Smooth muscle cell (in vitro differentiated cells): ENCODE results near the gene TM6SF1. TPM values are rescaled to one million over a fixed set of nuclear protein-coding genes. Genes with fewer than 3 reads are reported as not detected.
"Not testable (repeated sequence)": the region's sequence is repeated elsewhere in the genome, so short reads cannot be mapped to it uniquely, and the experiment has no call there.

Source experiments
- DNase-seq: peaks from one replicate; lab custom pipeline; 2025; ENCODE audit not compliant: unreplicated experiment; lab: John Stamatoyannopoulos, UW
- H2AFZ ChIP-seq: fragments of 200-600 bp; sonication (generic); 2 replicates; pipeline ENCODE4 v1.6.0; 2016; ENCODE audit warnings: antibody characterized with exemption, low read depth, mild to moderate bottlenecking
- H3F3A ChIP-seq: fragments of 200-600 bp; sonication (generic); 2 replicates; pipeline ENCODE4 v1.6.0; 2017; ENCODE audit warnings: antibody characterized with exemption, low read depth
- H3K27ac ChIP-seq: fragments of 200-600 bp; sonication (generic); 2 replicates; pipeline ENCODE4 v1.5.1; 2016; ENCODE audit warnings: low read depth, mild to moderate bottlenecking
- H3K27me3 ChIP-seq: fragments of 200-600 bp; sonication (generic); 2 replicates; pipeline ENCODE4 v1.6.1; 2016; ENCODE audit warnings: low read depth, mild to moderate bottlenecking
- H3K36me3 ChIP-seq: fragments of 200-600 bp; sonication (generic); 2 replicates; pipeline ENCODE4 v1.5.1; 2016; ENCODE audit warnings: low read depth
- H3K4me1 ChIP-seq: fragments of 200-600 bp; sonication (generic); 2 replicates; pipeline ENCODE4 v1.5.1; 2016; ENCODE audit warnings: low read depth
- H3K4me2 ChIP-seq: fragments of 200-600 bp; sonication (generic); 2 replicates; pipeline ENCODE4 v1.6.0; 2016; ENCODE audit warnings: mild to moderate bottlenecking
- H3K4me3 ChIP-seq: fragments of 200-600 bp; sonication (generic); 2 replicates; pipeline ENCODE4 v1.5.1; 2016; ENCODE audit warnings: mild to moderate bottlenecking
- H3K79me2 ChIP-seq: fragments of 200-600 bp; sonication (generic); 2 replicates; pipeline ENCODE4 v1.6.0; 2016; ENCODE audit warnings: low read depth, mild to moderate bottlenecking
- H3K9ac ChIP-seq: fragments of 200-600 bp; sonication (generic); 2 replicates; pipeline ENCODE4 v1.6.0; 2016; ENCODE audit warnings: low read depth
- H3K9me3 ChIP-seq: fragments of 200-600 bp; sonication (generic); replicated peaks from 2 replicates; pipeline ENCODE4 v1.5.1; 2016; ENCODE audit warnings: low read depth
- H4K20me1 ChIP-seq: fragments of 200-600 bp; sonication (generic); 2 replicates; pipeline ENCODE4 v1.6.0; 2016; ENCODE audit warnings: low read depth
- CTCF ChIP-seq: fragments of 200-600 bp; sonication (generic); IDR thresholded peaks from 2 replicates; pipeline ENCODE4 v1.5.1; 2017; ENCODE audit warnings: borderline replicate concordance, mild to moderate bottlenecking, antibody characterized with exemption; ENCODE audit not compliant: insufficient read depth, poor library complexity, severe bottlenecking
- WGBS: methylation state at CpG from one replicate; pipeline ENCODE4 v1.1.7; 2016; ENCODE audit warnings: low lambda C conversion rate; 5-methylcytosine and 5-hydroxymethylcytosine counted together
- polyA plus RNA-seq: library from polyadenylated mRNA; unstranded; fragments of >200 nt; fragmentation: Nextera tagmentation; extraction: Ambion mirVana; gene quantifications from 2 replicates; pipeline ENCODE4 v1.2.1, GENCODE V29; 2016
- total RNA-seq: library from RNA; depleted of rRNA; stranded (reverse); fragments of >200 nt; gene quantifications from 2 replicates; pipeline ENCODE4 v1.2.3, GENCODE V29; 2014

Gene TM6SF1
- total and polyA plus RNA-seq, 2 experiments from 2014 or later, result 1.5 TPM; not detected in 1

DNA sequence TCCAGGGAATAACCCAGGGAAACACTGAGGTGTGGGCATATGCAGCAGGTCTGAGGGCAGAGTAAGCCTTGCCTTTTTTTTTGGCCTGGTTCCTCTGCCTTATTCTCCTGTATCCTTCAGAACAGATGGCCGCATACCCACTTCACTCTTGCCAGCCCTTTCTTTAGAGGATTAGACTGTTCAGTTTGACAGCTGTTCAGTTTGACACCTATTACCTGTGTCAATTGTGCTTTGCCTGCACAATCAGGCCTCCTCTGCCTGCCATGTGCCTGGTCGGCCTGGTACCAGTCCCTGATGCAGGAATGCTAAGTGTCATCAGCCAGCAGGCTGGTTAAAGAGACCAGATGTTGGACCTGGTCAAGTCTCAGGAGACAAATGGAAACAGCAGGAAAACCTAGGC lies 22.3 kb downstream of the TM6SF1 start:
- TF ChIP-seq CTCF, result no peak
- Histone ChIP-seq H3F3A (no peaks in the 10 kb centered on the region), H3K4me1 (no peaks in the 10 kb centered on the region), H2AFZ (no peak overlapping the region), H3K27ac (no peak overlapping the region), H3K79me2 (no peaks in the 10 kb centered on the region), H4K20me1 (no peaks in the 10 kb centered on the region), H3K4me2 (no peak overlapping the region), H3K27me3 (no peaks in the 10 kb centered on the region), H3K9ac (no peak overlapping the region), H3K4me3 (no peak overlapping the region), H3K36me3 (no peaks in the 10 kb centered on the region), H3K9me3 (no peaks in the 10 kb centered on the region)
- 95% methylated on average over 2 of the region's 2 CpGs for WGBS
- DNase-seq, result no peak

DNA sequence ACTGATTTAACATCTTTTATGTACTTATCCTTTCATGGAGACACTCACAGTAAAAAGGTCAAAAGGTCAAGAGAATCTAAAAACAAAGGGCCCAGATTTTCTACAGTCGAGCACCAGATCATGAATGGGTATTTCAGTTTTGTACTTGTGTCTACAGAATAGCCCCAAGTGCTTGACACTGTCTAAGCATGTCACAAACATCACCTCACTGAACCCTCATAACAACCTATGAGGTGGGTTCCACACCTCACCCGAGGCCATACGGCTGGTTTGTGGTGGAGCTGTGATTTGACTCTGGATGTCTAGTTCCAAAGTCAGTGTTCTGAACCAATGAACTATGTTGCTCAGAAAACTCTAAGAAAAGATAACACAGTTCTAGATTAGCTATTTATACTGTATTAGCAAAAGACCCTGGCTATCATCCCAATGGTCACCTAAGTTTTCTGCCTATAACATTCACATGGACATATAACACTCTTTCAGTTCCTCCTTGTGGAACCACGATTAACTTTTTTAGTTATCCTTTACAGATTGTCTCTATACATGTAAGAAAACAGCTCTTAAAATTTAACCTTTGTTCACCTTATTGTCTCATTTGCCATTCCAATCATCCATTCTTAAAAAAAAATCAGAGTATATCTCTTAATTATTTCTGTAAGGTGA lies 25.5 kb downstream of the TM6SF1 start:
- WGBS, result 98% methylated on average over 4 of the region's 4 CpGs
- Histone ChIP-seq H3K79me2 (no peaks in the 10 kb centered on the region), H3K27me3 (no peaks in the 10 kb centered on the region), H3K27ac (no peak overlapping the region), H3K9ac (no peak overlapping the region), H3K4me3 (no peak overlapping the region), H3K36me3 (no peaks in the 10 kb centered on the region), H3K4me2 (no peak overlapping the region), H4K20me1 (no peaks in the 10 kb centered on the region), H3K4me1 (no peaks in the 10 kb centered on the region), H2AFZ (no peak overlapping the region), H3F3A (no peaks in the 10 kb centered on the region), H3K9me3 (no peaks in the 10 kb centered on the region)
- no peak for TF ChIP-seq CTCF
- DNase-seq, result no peak

DNA sequence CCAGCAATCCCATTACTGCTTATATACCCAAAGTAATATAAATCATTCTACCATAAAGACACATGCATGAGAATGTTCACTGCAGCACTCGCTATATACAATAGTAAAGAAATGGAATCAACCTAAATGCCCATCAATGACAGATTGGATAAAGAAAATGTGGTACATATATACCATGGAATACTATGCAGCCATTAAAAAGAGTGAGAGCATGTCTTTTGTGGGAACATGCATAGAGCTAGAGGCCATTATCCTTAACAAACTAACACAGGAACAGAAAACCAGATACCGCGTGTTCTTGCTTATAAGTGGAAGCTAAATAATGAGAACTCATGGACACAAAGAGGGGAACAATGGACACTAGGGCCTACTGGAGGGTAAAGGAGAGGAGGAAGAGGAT lies 34.7 kb downstream of the TM6SF1 start:
- H3K27ac ChIP-seq, H3K27me3 ChIP-seq, H3K4me1 ChIP-seq, DNase-seq, H3F3A ChIP-seq, H4K20me1 ChIP-seq, H2AFZ ChIP-seq, H3K4me3 ChIP-seq, H3K36me3 ChIP-seq, H3K4me2 ChIP-seq, H3K79me2 ChIP-seq, H3K9me3 ChIP-seq, H3K9ac ChIP-seq: not testable (repeated sequence)
- 95% methylated on average over 3 of the region's 3 CpGs for WGBS

GRCh38 chr15:83144771-83145170 lies 37.3 kb downstream of the TM6SF1 start:
- DNase-seq, result no peak
- no peak overlapping the region for H3K4me3 ChIP-seq
- 78% methylated on average over 3 of the region's 3 CpGs for WGBS
- no peak overlapping the region for H3K4me2 ChIP-seq
- peaks cover under 1% of the 10 kb centered on the region for H3K36me3 ChIP-seq
- no peaks in the 10 kb centered on the region for H3K4me1 ChIP-seq
- H2AFZ ChIP-seq, result no peak overlapping the region
- no peak overlapping the region for H3K27ac ChIP-seq
- no peaks in the 10 kb centered on the region for H4K20me1 ChIP-seq
- H3K27me3 ChIP-seq, result no peaks in the 10 kb centered on the region
- no peaks in the 10 kb centered on the region for H3K79me2 ChIP-seq
- no peaks in the 10 kb centered on the region for H3F3A ChIP-seq
- no peak for TF ChIP-seq CTCF
- no peak overlapping the region for H3K9ac ChIP-seq
- no peaks in the 10 kb centered on the region for H3K9me3 ChIP-seq
